ENCODE measurements around the gene STRN. TPM values are rescaled to one million over a fixed set of nuclear protein-coding genes. Genes with fewer than 3 reads are reported as not detected.

The STRN gene
- total RNA-seq, 2 donors from 2014 or later: 44.0 to 50.6 TPM

DNA sequence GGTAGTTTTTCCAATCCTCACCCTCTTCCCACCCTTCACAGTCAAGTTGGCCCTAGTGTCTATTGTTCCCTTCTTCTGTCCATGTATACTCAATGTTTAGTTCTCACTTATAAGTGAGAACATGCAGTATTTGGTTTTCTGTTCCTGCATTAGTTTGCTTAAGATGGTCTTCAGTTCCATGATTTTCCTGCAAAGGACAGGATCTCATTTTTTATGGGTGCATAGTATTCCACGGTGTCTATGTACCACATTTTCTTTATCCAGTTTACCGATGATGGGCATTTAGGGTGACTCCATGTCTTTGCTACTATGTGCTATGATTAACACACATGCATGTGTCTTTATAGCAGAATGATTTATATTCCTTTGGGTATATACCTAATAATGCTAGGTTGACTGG, 104.4 kb downstream of the STRN start:
- WGBS, 2 experiments (ENCODE audit: insufficient coverage in 1 of 2, insufficient read length in 1 of 2): 97 to 100% methylated on average over 2 of the region's 2 CpGs

DNA sequence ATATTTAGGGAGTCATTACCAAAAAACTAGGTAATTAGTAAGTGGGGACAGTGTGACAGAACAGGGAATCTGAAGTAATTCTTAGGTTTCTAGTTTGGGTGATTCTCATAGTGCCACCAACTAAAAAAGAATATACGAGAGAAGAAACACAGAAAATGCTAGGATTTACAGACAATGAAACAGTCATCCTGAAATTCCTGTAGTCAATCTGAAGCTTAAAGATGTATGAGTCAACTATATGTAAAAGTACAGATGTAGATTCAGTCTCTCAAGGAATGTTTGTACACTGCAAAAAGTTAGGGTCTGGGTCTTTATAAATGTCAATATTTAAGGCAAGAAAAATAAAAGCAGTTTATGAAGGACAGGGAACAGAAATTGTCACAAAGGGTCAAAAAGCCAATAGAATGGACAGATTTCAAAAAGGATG, 107.0 kb downstream of the STRN start:
- Histone ChIP-seq H3K4me1 (ENCODE audit: control insufficient read depth, insufficient read depth, low read length) (no peaks in the 10 kb centered on the region), H3K27me3 (ENCODE audit: control insufficient read depth, insufficient read depth, low read length, poor library complexity, severe bottlenecking) (no peaks in the 10 kb centered on the region), H3K9me3 (ENCODE audit: control insufficient read depth, low read length) (peaks cover 7% of the 10 kb centered on the region), H3K9ac (ENCODE audit: extremely low read depth, low read length, poor library complexity, severe bottlenecking) (no peak overlapping the region), H3K4me3 (ENCODE audit: low read length) (no peak overlapping the region), H3K36me3 (ENCODE audit: control insufficient read depth, insufficient read depth, low read length) (peaks cover 74% of the 10 kb centered on the region), H3K27ac (ENCODE audit: low read depth, low read length) (no peak overlapping the region)
- DNase-seq: no peak
- H3K27me3 Mint-ChIP-seq (ENCODE audit: insufficient read depth): no peaks in the 10 kb centered on the region
- peaks cover 55% of the 10 kb centered on the region for H3K36me3 Mint-ChIP-seq (ENCODE audit: low read depth)
- 94 to 100% methylated on average over 1 of the region's 1 CpG for WGBS, 2 experiments (ENCODE audit: insufficient coverage in 1 of 2, insufficient read length in 1 of 2)
- TF ChIP-seq, protein P1, sequence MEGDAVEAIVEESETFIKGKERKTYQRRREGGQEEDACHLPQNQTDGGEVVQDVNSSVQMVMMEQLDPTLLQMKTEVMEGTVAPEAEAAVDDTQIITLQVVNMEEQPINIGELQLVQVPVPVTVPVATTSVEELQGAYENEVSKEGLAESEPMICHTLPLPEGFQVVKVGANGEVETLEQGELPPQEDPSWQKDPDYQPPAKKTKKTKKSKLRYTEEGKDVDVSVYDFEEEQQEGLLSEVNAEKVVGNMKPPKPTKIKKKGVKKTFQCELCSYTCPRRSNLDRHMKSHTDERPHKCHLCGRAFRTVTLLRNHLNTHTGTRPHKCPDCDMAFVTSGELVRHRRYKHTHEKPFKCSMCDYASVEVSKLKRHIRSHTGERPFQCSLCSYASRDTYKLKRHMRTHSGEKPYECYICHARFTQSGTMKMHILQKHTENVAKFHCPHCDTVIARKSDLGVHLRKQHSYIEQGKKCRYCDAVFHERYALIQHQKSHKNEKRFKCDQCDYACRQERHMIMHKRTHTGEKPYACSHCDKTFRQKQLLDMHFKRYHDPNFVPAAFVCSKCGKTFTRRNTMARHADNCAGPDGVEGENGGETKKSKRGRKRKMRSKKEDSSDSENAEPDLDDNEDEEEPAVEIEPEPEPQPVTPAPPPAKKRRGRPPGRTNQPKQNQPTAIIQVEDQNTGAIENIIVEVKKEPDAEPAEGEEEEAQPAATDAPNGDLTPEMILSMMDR (conservative IDR thresholded peaks at IDR 0.05): no peak
- H3K27ac Mint-ChIP-seq: peak overlapping the region; percentile 9
- no peak overlapping the region for H3K4me3 Mint-ChIP-seq
- peaks cover 8% of the 10 kb centered on the region for H3K9me3 Mint-ChIP-seq
- H3K4me1 Mint-ChIP-seq: peaks cover 6% of the 10 kb centered on the region

More for the DNA sequence above, 104.4 kb downstream of the STRN start:
- TF ChIP-seq, protein P1 (conservative IDR thresholded peaks at IDR 0.05): no peak
- Histone ChIP-seq H3K9me3 (ENCODE audit: control insufficient read depth, low read length) (peaks cover 7% of the 10 kb centered on the region), H3K9ac (ENCODE audit: extremely low read depth, low read length, poor library complexity, severe bottlenecking) (no peak overlapping the region), H3K4me1 (ENCODE audit: control insufficient read depth, insufficient read depth, low read length) (no peaks in the 10 kb centered on the region), H3K27me3 (ENCODE audit: control insufficient read depth, insufficient read depth, low read length, poor library complexity, severe bottlenecking) (no peaks in the 10 kb centered on the region), H3K36me3 (ENCODE audit: control insufficient read depth, insufficient read depth, low read length) (peaks cover 77% of the 10 kb centered on the region), H3K4me3 (ENCODE audit: low read length) (no peak overlapping the region), H3K27ac (ENCODE audit: low read depth, low read length) (no peak overlapping the region)
- no peaks in the 10 kb centered on the region for H3K27me3 Mint-ChIP-seq (ENCODE audit: insufficient read depth)
- H3K36me3 Mint-ChIP-seq (ENCODE audit: low read depth): peaks cover 69% of the 10 kb centered on the region
- no peak for DNase-seq
- H3K27ac Mint-ChIP-seq: no peak overlapping the region
- H3K9me3 Mint-ChIP-seq: peaks cover 8% of the 10 kb centered on the region
- H3K4me1 Mint-ChIP-seq: no peaks in the 10 kb centered on the region
- no peak overlapping the region for H3K4me3 Mint-ChIP-seq

DNA sequence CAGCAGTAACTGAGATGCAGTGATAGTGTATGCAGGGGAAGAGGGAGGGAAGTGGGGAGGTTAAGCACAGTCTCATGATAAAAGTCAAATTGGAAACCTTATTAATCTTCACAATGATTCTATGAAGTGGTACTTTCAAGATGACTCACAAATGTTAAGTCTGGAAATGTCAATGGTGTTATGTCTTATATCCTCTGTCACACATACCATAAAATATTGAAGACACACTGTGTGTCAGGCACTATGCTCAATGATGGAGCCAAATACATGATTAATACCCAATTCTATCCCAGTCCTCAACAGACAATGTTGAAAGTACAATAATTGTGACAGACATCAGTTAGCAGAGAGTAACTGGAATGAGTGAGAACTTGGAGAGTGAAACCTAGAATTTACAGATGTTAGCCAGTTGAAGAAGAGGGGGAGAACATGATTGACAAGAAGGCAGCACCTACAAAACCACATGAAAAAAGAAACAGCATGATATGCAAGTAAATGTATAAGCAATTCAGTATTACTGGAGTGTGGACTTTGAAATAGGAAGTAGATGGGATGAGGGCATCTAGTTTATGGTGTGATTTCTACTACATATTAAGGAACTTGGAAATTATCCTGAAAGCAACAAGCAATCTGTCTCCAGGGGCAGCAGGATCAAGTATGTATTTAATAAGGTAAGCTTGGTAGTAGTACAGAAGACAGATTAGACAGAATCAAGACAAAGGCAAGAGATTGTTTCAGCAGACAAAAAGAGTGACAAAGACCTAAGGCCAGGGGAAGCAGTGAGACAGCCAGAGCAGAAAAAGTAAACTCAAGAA, 107.6 kb downstream of the STRN start:
- Histone ChIP-seq H3K4me3 (ENCODE audit: low read length) (no peak overlapping the region), H3K9me3 (ENCODE audit: control insufficient read depth, low read length) (peaks cover 3% of the 10 kb centered on the region), H3K27ac (ENCODE audit: low read depth, low read length) (no peak overlapping the region), H3K4me1 (ENCODE audit: control insufficient read depth, insufficient read depth, low read length) (no peaks in the 10 kb centered on the region), H3K27me3 (ENCODE audit: control insufficient read depth, insufficient read depth, low read length, poor library complexity, severe bottlenecking) (no peaks in the 10 kb centered on the region), H3K36me3 (ENCODE audit: control insufficient read depth, insufficient read depth, low read length) (peaks cover 71% of the 10 kb centered on the region), H3K9ac (ENCODE audit: extremely low read depth, low read length, poor library complexity, severe bottlenecking) (no peak overlapping the region)
- Mint-ChIP-seq H3K4me3 (no peak overlapping the region), H3K4me1 (peaks cover 12% of the 10 kb centered on the region), H3K27me3 (ENCODE audit: insufficient read depth) (no peaks in the 10 kb centered on the region), H3K27ac (peak overlapping the region; percentile 9), H3K9me3 (peaks cover 8% of the 10 kb centered on the region), H3K36me3 (ENCODE audit: low read depth) (peaks cover 49% of the 10 kb centered on the region)
- TF ChIP-seq, protein P1 (conservative IDR thresholded peaks at IDR 0.05): no peak
- DNase-seq: no peak
